T-helper 2 cell treated with Interferon-gamma antibody and Interleukin-4, amounts not matched to agents 5 μg/mL and 100 μg/mL, for 36 hours (primary cell): ENCODE data around the gene SLC18A2.

Experiments
- DNase-seq: peaks from one replicate; pipeline ENCODE4 v3.0.0; 2021; ENCODE audit warnings: low spot score
- H3K27ac Mint-ChIP-seq: one replicate; pipeline ENCODE4 v1.8.0; 2021; ENCODE audit warnings: mild to moderate bottlenecking, mixed read lengths
- H3K27me3 Mint-ChIP-seq: one replicate; pipeline ENCODE4 v1.8.0; 2021; ENCODE audit warnings: low read depth, mixed read lengths
- H3K36me3 Mint-ChIP-seq: one replicate; pipeline ENCODE4 v1.8.0; 2021; ENCODE audit warnings: low read depth, mixed read lengths
- H3K4me1 Mint-ChIP-seq: one replicate; pipeline ENCODE4 v1.8.0; 2021; ENCODE audit warnings: low read depth, mixed read lengths
- H3K4me3 Mint-ChIP-seq: one replicate; pipeline ENCODE4 v1.8.0; 2022; ENCODE audit warnings: mild to moderate bottlenecking, moderate library complexity, mixed read lengths
- H3K9me3 Mint-ChIP-seq: one replicate; pipeline ENCODE4 v1.8.0; 2021; ENCODE audit warnings: mixed read lengths

SLC18A2 gene

GRCh38 chr10:117240621-117241529 lies at the start of gene SLC18A2:
SLC18A2 (plus strand) TSS chr10:117241114; CDS start chr10:117241694, 580 bp downstream.
- Mint-ChIP-seq H3K27ac (no peak within 1 kb of the TSS), H3K27me3 (peaks cover 51% of the 10 kb centered on the region), H3K4me1 (peaks cover 2% of the 10 kb centered on the region), H3K36me3 (no peaks in the 10 kb centered on the region), H3K9me3 (no peaks in the 10 kb centered on the region), H3K4me3 (peak within 1 kb of the TSS; percentile 56)
- DNase-seq = no peak

- H3K4me3 Mint-ChIP-seq = no peak within 1 kb of the TSS
- H3K4me1 Mint-ChIP-seq = no peaks in the 10 kb centered on the region
- H3K36me3 Mint-ChIP-seq = no peaks in the 10 kb centered on the region
Observed at GRCh38 chr10:117197189-117197588, 43.7 kb upstream of the SLC18A2 start, which contains the start of gene KCNK18. KCNK18 (plus strand) TSS chr10:117197489; CDS start chr10:117197489, 0 bp downstream.

GRCh38 chr10:117198088-117198487 lies 42.8 kb upstream of the SLC18A2 start:
- no peak for DNase-seq
- Mint-ChIP-seq H3K4me1 (no peaks in the 10 kb centered on the region), H3K36me3 (no peaks in the 10 kb centered on the region), H3K4me3 (no peak overlapping the region), H3K9me3 (peaks cover 5% of the 10 kb centered on the region), H3K27ac (no peak overlapping the region), H3K27me3 (no peaks in the 10 kb centered on the region)

More at GRCh38 chr10:117197189-117197588, 43.7 kb upstream of the SLC18A2 start, which contains the start of gene KCNK18:
- Mint-ChIP-seq H3K27ac (no peak within 1 kb of the TSS), H3K27me3 (no peaks in the 10 kb centered on the region), H3K9me3 (peaks cover 5% of the 10 kb centered on the region)
- no peak for DNase-seq

- H3K9me3 Mint-ChIP-seq = no peaks in the 10 kb centered on the region
- no peaks in the 10 kb centered on the region for H3K36me3 Mint-ChIP-seq
- H3K4me3 Mint-ChIP-seq = no peak overlapping the region
- no peaks in the 10 kb centered on the region for H3K4me1 Mint-ChIP-seq
- no peaks in the 10 kb centered on the region for H3K27me3 Mint-ChIP-seq
- no peak for DNase-seq
- H3K27ac Mint-ChIP-seq = no peak overlapping the region
Observed at GRCh38 chr10:117201826-117202225, 39.1 kb upstream of the SLC18A2 start.

- DNase-seq = no peak
- H3K4me1 Mint-ChIP-seq = no peaks in the 10 kb centered on the region
- H3K36me3 Mint-ChIP-seq = no peaks in the 10 kb centered on the region
- no peaks in the 10 kb centered on the region for H3K27me3 Mint-ChIP-seq
- H3K9me3 Mint-ChIP-seq = no peaks in the 10 kb centered on the region
- no peak overlapping the region for H3K4me3 Mint-ChIP-seq
- H3K27ac Mint-ChIP-seq = no peak overlapping the region
Observed at GRCh38 chr10:117204316-117204715, 36.6 kb upstream of the SLC18A2 start.

GRCh38 chr10:117212176-117212575 lies 28.7 kb upstream of the SLC18A2 start:
- H3K27me3 Mint-ChIP-seq = peaks cover 13% of the 10 kb centered on the region
- no peak for DNase-seq
- no peak overlapping the region for H3K4me3 Mint-ChIP-seq
- H3K9me3 Mint-ChIP-seq = no peaks in the 10 kb centered on the region
- no peaks in the 10 kb centered on the region for H3K36me3 Mint-ChIP-seq
- H3K27ac Mint-ChIP-seq = no peak overlapping the region
- no peaks in the 10 kb centered on the region for H3K4me1 Mint-ChIP-seq

- Mint-ChIP-seq H3K4me3 (no peak overlapping the region), H3K27ac (no peak overlapping the region), H3K27me3 (peaks cover 17% of the 10 kb centered on the region), H3K4me1 (no peaks in the 10 kb centered on the region), H3K9me3 (no peaks in the 10 kb centered on the region), H3K36me3 (no peaks in the 10 kb centered on the region)
- DNase-seq = no peak
Observed at GRCh38 chr10:117214401-117214800, 26.5 kb upstream of the SLC18A2 start.

GRCh38 chr10:117215079-117215478 lies 25.8 kb upstream of the SLC18A2 start:
- H3K4me1 Mint-ChIP-seq = no peaks in the 10 kb centered on the region
- H3K9me3 Mint-ChIP-seq = no peaks in the 10 kb centered on the region
- H3K4me3 Mint-ChIP-seq = no peak overlapping the region
- H3K27ac Mint-ChIP-seq = no peak overlapping the region
- no peaks in the 10 kb centered on the region for H3K36me3 Mint-ChIP-seq
- no peak for DNase-seq
- H3K27me3 Mint-ChIP-seq = peaks cover 17% of the 10 kb centered on the region

GRCh38 chr10:117216028-117216427 lies 24.9 kb upstream of the SLC18A2 start:
- peak overlapping the region; percentile 16 for H3K4me3 Mint-ChIP-seq
- peaks cover 17% of the 10 kb centered on the region for H3K27me3 Mint-ChIP-seq

GRCh38 chr10:117216611-117217195 lies 24.2 kb upstream of the SLC18A2 start:
- H3K27me3 Mint-ChIP-seq = peaks cover 17% of the 10 kb centered on the region
- no peaks in the 10 kb centered on the region for H3K9me3 Mint-ChIP-seq
- H3K27ac Mint-ChIP-seq = no peak overlapping the region

More at GRCh38 chr10:117216028-117216427, 24.9 kb upstream of the SLC18A2 start:
- no peaks in the 10 kb centered on the region for H3K36me3 Mint-ChIP-seq
- H3K27ac Mint-ChIP-seq = no peak overlapping the region
- H3K9me3 Mint-ChIP-seq = no peaks in the 10 kb centered on the region
- no peak for DNase-seq
- H3K4me1 Mint-ChIP-seq = no peaks in the 10 kb centered on the region

GRCh38 chr10:117217196-117217761 lies 23.6 kb upstream of the SLC18A2 start:
- peak; percentile 6 for DNase-seq
- H3K4me3 Mint-ChIP-seq = peak overlapping the region; percentile 76
- H3K4me1 Mint-ChIP-seq = no peaks in the 10 kb centered on the region
- H3K9me3 Mint-ChIP-seq = no peaks in the 10 kb centered on the region
- H3K36me3 Mint-ChIP-seq = no peaks in the 10 kb centered on the region
- H3K27me3 Mint-ChIP-seq = peaks cover 14% of the 10 kb centered on the region
- H3K27ac Mint-ChIP-seq = no peak overlapping the region

More at GRCh38 chr10:117216611-117217195, 24.2 kb upstream of the SLC18A2 start:
- DNase-seq = peak; percentile 67
- Mint-ChIP-seq H3K4me1 (no peaks in the 10 kb centered on the region), H3K4me3 (peak overlapping the region; percentile 76), H3K36me3 (no peaks in the 10 kb centered on the region)

- DNase-seq = no peak
- peaks cover 12% of the 10 kb centered on the region for H3K27me3 Mint-ChIP-seq
- H3K36me3 Mint-ChIP-seq = no peaks in the 10 kb centered on the region
- no peak overlapping the region for H3K4me3 Mint-ChIP-seq
- no peaks in the 10 kb centered on the region for H3K4me1 Mint-ChIP-seq
- no peak overlapping the region for H3K27ac Mint-ChIP-seq
- H3K9me3 Mint-ChIP-seq = no peaks in the 10 kb centered on the region
Observed at GRCh38 chr10:117218654-117219053, 22.3 kb upstream of the SLC18A2 start.

- Mint-ChIP-seq H3K27me3 (peaks cover 5% of the 10 kb centered on the region), H3K4me3 (no peak overlapping the region)
- DNase-seq = no peak
Observed at GRCh38 chr10:117221156-117221711, 19.7 kb upstream of the SLC18A2 start.

GRCh38 chr10:117222552-117222951 lies 18.4 kb upstream of the SLC18A2 start:
- Mint-ChIP-seq H3K9me3 (no peaks in the 10 kb centered on the region), H3K4me3 (no peak overlapping the region), H3K36me3 (no peaks in the 10 kb centered on the region), H3K4me1 (no peaks in the 10 kb centered on the region), H3K27me3 (peaks cover 5% of the 10 kb centered on the region), H3K27ac (no peak overlapping the region)
- no peak for DNase-seq

More at GRCh38 chr10:117221156-117221711, 19.7 kb upstream of the SLC18A2 start:
- Mint-ChIP-seq H3K4me1 (no peaks in the 10 kb centered on the region), H3K9me3 (no peaks in the 10 kb centered on the region), H3K27ac (no peak overlapping the region), H3K36me3 (no peaks in the 10 kb centered on the region)
